ENCODE data around the gene CFAP298.
"Not testable (repeated sequence)": the region's sequence is repeated elsewhere in the genome, so short reads cannot be mapped to it uniquely, and the experiment has no call there.

CFAP298 gene

GRCh38 chr21:32569261-32570230 lies 42.6 kb downstream of the CFAP298 start:
- Histone ChIP-seq H3K4me1 (ENCODE audit: control insufficient read depth in 2 of 2, insufficient read depth in 2 of 2, low read length in 2 of 2) (peaks cover 5% of the 10 kb centered on the region in 2 donors), H3K9ac (ENCODE audit: low read depth in 1 of 2, low read length in 2 of 2) (peak overlapping the region; percentile 56 to 61), H3K27me3 (ENCODE audit: control insufficient read depth in 2 of 2, insufficient read depth in 2 of 2, low read length in 2 of 2) (peaks cover 0 to 3% of the 10 kb centered on the region in 2 donors), H3K27ac (ENCODE audit: low read depth in 2 of 2, low read length in 2 of 2) (peak overlapping the region; percentile 59 to 63), H3K36me3 (ENCODE audit: control insufficient read depth in 2 of 2, insufficient read depth in 2 of 2, low read length in 2 of 2) (no peaks in the 10 kb centered on the region), H3K4me3 (ENCODE audit: low read length in 2 of 2) (peak overlapping the region; percentile 79 to 80), H3K9me3 (ENCODE audit: control insufficient read depth in 2 of 2, low read length in 2 of 2) (no peaks in the 10 kb centered on the region)

GRCh38 chr21:32567626-32568025 lies 44.6 kb downstream of the CFAP298 start:
- H3K36me3 ChIP-seq (ENCODE audit: control insufficient read depth in 2 of 2, insufficient read depth in 2 of 2, low read length in 2 of 2): no peaks in the 10 kb centered on the region
- H3K4me1 ChIP-seq (ENCODE audit: control insufficient read depth in 2 of 2, insufficient read depth in 2 of 2, low read length in 2 of 2): peaks cover 5% of the 10 kb centered on the region in 2 donors
- H3K9me3 ChIP-seq (ENCODE audit: control insufficient read depth in 2 of 2, low read length in 2 of 2): no peaks in the 10 kb centered on the region
- no peak overlapping the region for H3K4me3 ChIP-seq (ENCODE audit: low read length in 2 of 2)
- no peaks in the 10 kb centered on the region for H3K27me3 ChIP-seq (ENCODE audit: control insufficient read depth in 2 of 2, insufficient read depth in 2 of 2, low read length in 2 of 2)
- H3K9ac ChIP-seq (ENCODE audit: low read depth in 1 of 2, low read length in 2 of 2): no peak overlapping the region
- no peak overlapping the region for H3K27ac ChIP-seq (ENCODE audit: low read depth in 2 of 2, low read length in 2 of 2)

- Histone ChIP-seq H3K4me3 (ENCODE audit: low read length in 2 of 2) (no peak overlapping the region), H3K27me3 (ENCODE audit: control insufficient read depth in 2 of 2, insufficient read depth in 2 of 2, low read length in 2 of 2) (no peaks in the 10 kb centered on the region), H3K36me3 (ENCODE audit: control insufficient read depth in 2 of 2, insufficient read depth in 2 of 2, low read length in 2 of 2) (no peaks in the 10 kb centered on the region), H3K9ac (ENCODE audit: low read depth in 1 of 2, low read length in 2 of 2) (no peak overlapping the region), H3K9me3 (ENCODE audit: control insufficient read depth in 2 of 2, low read length in 2 of 2) (no peaks in the 10 kb centered on the region), H3K27ac (ENCODE audit: low read depth in 2 of 2, low read length in 2 of 2) (no peak overlapping the region), H3K4me1 (ENCODE audit: control insufficient read depth in 2 of 2, insufficient read depth in 2 of 2, low read length in 2 of 2) (peaks cover 5% of the 10 kb centered on the region in 2 donors)
Measured at GRCh38 chr21:32566741-32567389, 45.3 kb downstream of the CFAP298 start.

- H3K4me3 ChIP-seq (ENCODE audit: low read length in 2 of 2): no peak overlapping the region
- no peaks in the 10 kb centered on the region for H3K36me3 ChIP-seq (ENCODE audit: control insufficient read depth in 2 of 2, insufficient read depth in 2 of 2, low read length in 2 of 2)
- no peaks in the 10 kb centered on the region for H3K9me3 ChIP-seq (ENCODE audit: control insufficient read depth in 2 of 2, low read length in 2 of 2)
- peaks cover 5% of the 10 kb centered on the region in 2 donors for H3K4me1 ChIP-seq (ENCODE audit: control insufficient read depth in 2 of 2, insufficient read depth in 2 of 2, low read length in 2 of 2)
- no peak overlapping the region for H3K27ac ChIP-seq (ENCODE audit: low read depth in 2 of 2, low read length in 2 of 2)
- no peaks in the 10 kb centered on the region for H3K27me3 ChIP-seq (ENCODE audit: control insufficient read depth in 2 of 2, insufficient read depth in 2 of 2, low read length in 2 of 2)
- no peak overlapping the region for H3K9ac ChIP-seq (ENCODE audit: low read depth in 1 of 2, low read length in 2 of 2)
Measured at GRCh38 chr21:32565856-32566465, 46.2 kb downstream of the CFAP298 start.

GRCh38 chr21:32562915-32563314 lies 49.3 kb downstream of the CFAP298 start:
- no peak overlapping the region for H3K27ac ChIP-seq (ENCODE audit: low read depth in 2 of 2, low read length in 2 of 2)
- no peak overlapping the region for H3K9ac ChIP-seq (ENCODE audit: low read depth in 1 of 2, low read length in 2 of 2)
- no peaks in the 10 kb centered on the region for H3K9me3 ChIP-seq (ENCODE audit: control insufficient read depth in 2 of 2, low read length in 2 of 2)
- H3K36me3 ChIP-seq (ENCODE audit: control insufficient read depth in 2 of 2, insufficient read depth in 2 of 2, low read length in 2 of 2): no peaks in the 10 kb centered on the region
- no peak overlapping the region for H3K4me3 ChIP-seq (ENCODE audit: low read length in 2 of 2)
- H3K4me1 ChIP-seq (ENCODE audit: control insufficient read depth in 2 of 2, insufficient read depth in 2 of 2, low read length in 2 of 2): no peaks in the 10 kb centered on the region
- no peaks in the 10 kb centered on the region for H3K27me3 ChIP-seq (ENCODE audit: control insufficient read depth in 2 of 2, insufficient read depth in 2 of 2, low read length in 2 of 2)

GRCh38 chr21:32562426-32562825 lies 49.8 kb downstream of the CFAP298 start:
- H3K4me3 ChIP-seq (ENCODE audit: low read length in 2 of 2): no peak overlapping the region
- no peaks in the 10 kb centered on the region for H3K4me1 ChIP-seq (ENCODE audit: control insufficient read depth in 2 of 2, insufficient read depth in 2 of 2, low read length in 2 of 2)
- no peak overlapping the region for H3K27ac ChIP-seq (ENCODE audit: low read depth in 2 of 2, low read length in 2 of 2)
- H3K9me3 ChIP-seq (ENCODE audit: control insufficient read depth in 2 of 2, low read length in 2 of 2): no peaks in the 10 kb centered on the region
- no peak overlapping the region for H3K9ac ChIP-seq (ENCODE audit: low read depth in 1 of 2, low read length in 2 of 2)
- H3K36me3 ChIP-seq (ENCODE audit: control insufficient read depth in 2 of 2, insufficient read depth in 2 of 2, low read length in 2 of 2): no peaks in the 10 kb centered on the region
- H3K27me3 ChIP-seq (ENCODE audit: control insufficient read depth in 2 of 2, insufficient read depth in 2 of 2, low read length in 2 of 2): no peaks in the 10 kb centered on the region

GRCh38 chr21:32561476-32561875 lies 50.7 kb downstream of the CFAP298 start:
- not testable (repeated sequence) for H3K27ac ChIP-seq (ENCODE audit: low read depth in 2 of 2, low read length in 2 of 2); H3K4me3 ChIP-seq (ENCODE audit: low read length in 2 of 2); H3K36me3 ChIP-seq (ENCODE audit: control insufficient read depth in 2 of 2, insufficient read depth in 2 of 2, low read length in 2 of 2); H3K4me1 ChIP-seq (ENCODE audit: control insufficient read depth in 2 of 2, insufficient read depth in 2 of 2, low read length in 2 of 2); H3K27me3 ChIP-seq (ENCODE audit: control insufficient read depth in 2 of 2, insufficient read depth in 2 of 2, low read length in 2 of 2); H3K9ac ChIP-seq (ENCODE audit: low read depth in 1 of 2, low read length in 2 of 2); H3K9me3 ChIP-seq (ENCODE audit: control insufficient read depth in 2 of 2, low read length in 2 of 2)

- Histone ChIP-seq H3K9ac (ENCODE audit: low read depth in 1 of 2, low read length in 2 of 2) (no peak overlapping the region), H3K4me1 (ENCODE audit: control insufficient read depth in 2 of 2, insufficient read depth in 2 of 2, low read length in 2 of 2) (no peaks in the 10 kb centered on the region), H3K36me3 (ENCODE audit: control insufficient read depth in 2 of 2, insufficient read depth in 2 of 2, low read length in 2 of 2) (no peaks in the 10 kb centered on the region), H3K4me3 (ENCODE audit: low read length in 2 of 2) (no peak overlapping the region), H3K27me3 (ENCODE audit: control insufficient read depth in 2 of 2, insufficient read depth in 2 of 2, low read length in 2 of 2) (no peaks in the 10 kb centered on the region), H3K9me3 (ENCODE audit: control insufficient read depth in 2 of 2, low read length in 2 of 2) (no peaks in the 10 kb centered on the region), H3K27ac (ENCODE audit: low read depth in 2 of 2, low read length in 2 of 2) (no peak overlapping the region)
Measured at GRCh38 chr21:32560896-32561295, 51.3 kb downstream of the CFAP298 start.

GRCh38 chr21:32559006-32559610 lies 53.1 kb downstream of the CFAP298 start:
- no peaks in the 10 kb centered on the region for H3K36me3 ChIP-seq (ENCODE audit: control insufficient read depth in 2 of 2, insufficient read depth in 2 of 2, low read length in 2 of 2)
- H3K4me1 ChIP-seq (ENCODE audit: control insufficient read depth in 2 of 2, insufficient read depth in 2 of 2, low read length in 2 of 2): no peaks in the 10 kb centered on the region
- H3K27ac ChIP-seq (ENCODE audit: low read depth in 2 of 2, low read length in 2 of 2): no peak overlapping the region

GRCh38 chr21:32558106-32558505 lies 54.1 kb downstream of the CFAP298 start:
- Histone ChIP-seq H3K4me1 (ENCODE audit: control insufficient read depth in 2 of 2, insufficient read depth in 2 of 2, low read length in 2 of 2) (no peaks in the 10 kb centered on the region), H3K36me3 (ENCODE audit: control insufficient read depth in 2 of 2, insufficient read depth in 2 of 2, low read length in 2 of 2) (no peaks in the 10 kb centered on the region), H3K9ac (ENCODE audit: low read depth in 1 of 2, low read length in 2 of 2) (no peak overlapping the region), H3K27ac (ENCODE audit: low read depth in 2 of 2, low read length in 2 of 2) (no peak overlapping the region), H3K4me3 (ENCODE audit: low read length in 2 of 2) (no peak overlapping the region), H3K27me3 (ENCODE audit: control insufficient read depth in 2 of 2, insufficient read depth in 2 of 2, low read length in 2 of 2) (no peaks in the 10 kb centered on the region), H3K9me3 (ENCODE audit: control insufficient read depth in 2 of 2, low read length in 2 of 2) (no peaks in the 10 kb centered on the region)

More at GRCh38 chr21:32559006-32559610, 53.1 kb downstream of the CFAP298 start:
- Histone ChIP-seq H3K9ac (ENCODE audit: low read depth in 1 of 2, low read length in 2 of 2) (no peak overlapping the region), H3K4me3 (ENCODE audit: low read length in 2 of 2) (no peak overlapping the region), H3K9me3 (ENCODE audit: control insufficient read depth in 2 of 2, low read length in 2 of 2) (no peaks in the 10 kb centered on the region), H3K27me3 (ENCODE audit: control insufficient read depth in 2 of 2, insufficient read depth in 2 of 2, low read length in 2 of 2) (no peaks in the 10 kb centered on the region)

All from mucosa of rectum (tissue), 2 donors.